Pancreas (tissue), 10 donors: ENCODE data around the gene ACOT8. TPM values are rescaled to one million over a fixed set of nuclear protein-coding genes. Genes with fewer than 3 reads are reported as not detected.
A peak's percentile ranks its signal among the peaks of the same experiment; 100 is the strongest.
"Not testable (repeated sequence)": the region's sequence is repeated elsewhere in the genome, so short reads cannot be mapped to it uniquely, and the experiment has no call there.

Experiments used
- ATAC-seq, 4 donors: fragments of 200-7000 bp; cut with Tn5 transposase; one replicate each; pipeline versions ENCODE4 v1.8.0 to v1.9.1; 2020; ENCODE audit warnings: mild to moderate bottlenecking in 4 of 4, moderate library complexity in 4 of 4
- DNase-seq, 6 donors: peaks; one replicate each; pipeline ENCODE4 v3.0.0-alpha.2; 2020
- FAIRE-seq: peaks from 2 replicates; lab custom pipeline; 2012; peaks lifted over from hg19 to GRCh38; lab: Jason Lieb, UNC
- H3K27ac ChIP-seq, 4 donors: fragments of 200-600 bp; sonication (generic); 1 replicate in 3 of 4; 2 replicates in 1 of 4; pipeline versions ENCODE4 v1.5.0 to v1.8.0; 2020
- H3K27me3 ChIP-seq, 4 donors: fragments of 200-600 bp; one replicate each; pipeline ENCODE4 v1.8.0; 2021
- H3K36me3 ChIP-seq, 3 donors: fragments of 200-600 bp; sonication (generic) in 1 of 3; one replicate each; pipeline versions ENCODE4 v1.5.0 to v1.8.0; 2020 to 2021
- H3K4me1 ChIP-seq, 3 donors: fragments of 200-600 bp; one replicate each; pipeline ENCODE4 v1.8.0; 2021
- H3K4me3 ChIP-seq, 4 donors: fragments of 200-600 bp; sonication (generic) in 2 of 4; one replicate each; pipeline versions ENCODE4 v1.5.0 to v1.8.0; 2020 to 2021
- H3K9me3 ChIP-seq, 4 donors: fragments of 200-600 bp; one replicate each; pipeline ENCODE4 v1.8.0; 2021
- CTCF ChIP-seq, 4 donors: fragments of 200-600 bp; sonication (generic) in 3 of 4; IDR thresholded peaks; one replicate each; pipeline versions ENCODE4 v1.5.0 to v1.8.0; 2021; ENCODE audit warnings: antibody characterized with exemption in 4 of 4
- WGBS, 2 donors: extraction: QIAGEN DNeasy Blood & Tissue Kit; methylation state at CpG; one replicate each; pipeline ENCODE4 v1.1.7; 2013; 5-methylcytosine and 5-hydroxymethylcytosine counted together
- intact Hi-C, 3 donors: fragments of 100-400 bp; cut with DNase I; formaldehyde crosslinking; loops; one replicate each; pipeline versions ENCODE4 v1.11.1 to v1.14.2; 2022
- polyA plus RNA-seq, 2 donors: library from polyadenylated mRNA; stranded (reverse); fragments of 200-250 nt; gene quantifications; one replicate each; pipeline ENCODE4 v1.2.3, GENCODE V29; 2013
- total RNA-seq, 6 donors: library from RNA; stranded (reverse); fragmentation: NEBNext Ultra II Directional in 4 of 6; extraction: Animal tissue kit (Norgen Biotek cat#: 25700) in 4 of 6; gene quantifications; one replicate each; pipeline versions ENCODE4 v1.2.1 to v1.2.4, GENCODE V29; 2021 to 2023
- donor health status: healthy with polysubstance abuse.
- donor health status: DM: no; HTN: no; CAD: no; lungs with moderate emphysema.
- donor health status: DM: no; HTN: no; CAD: no.
- donor health status: control.
- donor health status: control.
- donor health status: Bipolar disorder and iron deficiency.
- donor health status: DM: yes; HTN: yes; CAD: no.
- donor health status: DM: no; HTN: no; CAD: no.
- donor health status: DM: no; HTN: no; CAD: no.
- donor health status: DM: yes; HTN: yes; CAD: no.

The ACOT8 gene
- total and polyA plus RNA-seq, 8 donors = 7.0 to 21.2 (median 10.2) TPM

- peak in 3 of 4 donors; percentile 24 to 51 (median 32) for TF ChIP-seq CTCF (IDR thresholded peaks at IDR 0.05)
- DNase-seq (peak in 3 of 6 donors; percentile 22 to 58 (median 37)), ATAC-seq (peak; percentile 78 to 97 (median 92)), FAIRE-seq (no peak)
- H3K4me3 ChIP-seq = no peak overlapping the region
- no peaks in the 10 kb centered on the region for H3K4me1 ChIP-seq
- H3K9me3 ChIP-seq = no peaks in the 10 kb centered on the region
- peaks cover 0 to 41% (median 0%) of the 10 kb centered on the region in 3 donors for H3K36me3 ChIP-seq
- H3K27ac ChIP-seq = no peak overlapping the region
- WGBS, 2 donors = 30 to 36% methylated on average over 4 of the region's 4 CpGs
- H3K27me3 ChIP-seq = no peaks in the 10 kb centered on the region
- intact Hi-C loops = no loop called here
Observed at GRCh38 chr20:45798935-45799642, 58.1 kb downstream of the ACOT8 start.

- DNase-seq, FAIRE-seq, H3K4me3 ChIP-seq, H3K27me3 ChIP-seq, ATAC-seq, H3K9me3 ChIP-seq, H3K4me1 ChIP-seq, H3K27ac ChIP-seq, intact Hi-C loops: not testable (repeated sequence)
- peaks cover 0 to 31% (median 0%) of the 10 kb centered on the region in 3 donors for H3K36me3 ChIP-seq
- whole genome bisulfite sequencing, 2 donors = 89 to 96% methylated on average over 3 of the region's 3 CpGs
Observed at GRCh38 chr20:45797955-45798354, 59.2 kb downstream of the ACOT8 start.

DNA sequence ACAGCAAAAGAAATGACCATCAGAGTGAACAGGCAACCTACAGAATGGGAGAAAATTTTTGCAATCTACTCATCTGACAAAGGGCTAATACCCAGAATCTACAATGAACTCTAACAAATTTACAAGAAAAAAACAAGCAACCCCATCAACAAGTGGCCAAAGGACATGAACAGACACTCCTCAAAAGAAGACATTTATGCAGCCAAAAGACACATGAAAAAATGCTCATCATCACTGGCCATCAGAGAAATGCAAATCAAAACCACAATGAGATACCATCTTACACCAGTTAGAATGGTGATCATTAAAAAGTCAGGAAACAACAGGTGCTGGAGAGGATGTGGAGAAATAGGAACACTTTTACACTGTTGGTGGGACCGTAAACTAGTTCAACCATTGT, 59.7 kb downstream of the ACOT8 start:
- H3K4me1 ChIP-seq, H3K9me3 ChIP-seq, ATAC-seq, H3K27ac ChIP-seq, FAIRE-seq, H3K27me3 ChIP-seq, H3K4me3 ChIP-seq, DNase-seq, intact Hi-C loops: not testable (repeated sequence)
- no CpG with 5 or more reads among the region's 1 CpG for WGBS, 2 donors
- peaks cover 0 to 27% (median 0%) of the 10 kb centered on the region in 3 donors for H3K36me3 ChIP-seq

DNA sequence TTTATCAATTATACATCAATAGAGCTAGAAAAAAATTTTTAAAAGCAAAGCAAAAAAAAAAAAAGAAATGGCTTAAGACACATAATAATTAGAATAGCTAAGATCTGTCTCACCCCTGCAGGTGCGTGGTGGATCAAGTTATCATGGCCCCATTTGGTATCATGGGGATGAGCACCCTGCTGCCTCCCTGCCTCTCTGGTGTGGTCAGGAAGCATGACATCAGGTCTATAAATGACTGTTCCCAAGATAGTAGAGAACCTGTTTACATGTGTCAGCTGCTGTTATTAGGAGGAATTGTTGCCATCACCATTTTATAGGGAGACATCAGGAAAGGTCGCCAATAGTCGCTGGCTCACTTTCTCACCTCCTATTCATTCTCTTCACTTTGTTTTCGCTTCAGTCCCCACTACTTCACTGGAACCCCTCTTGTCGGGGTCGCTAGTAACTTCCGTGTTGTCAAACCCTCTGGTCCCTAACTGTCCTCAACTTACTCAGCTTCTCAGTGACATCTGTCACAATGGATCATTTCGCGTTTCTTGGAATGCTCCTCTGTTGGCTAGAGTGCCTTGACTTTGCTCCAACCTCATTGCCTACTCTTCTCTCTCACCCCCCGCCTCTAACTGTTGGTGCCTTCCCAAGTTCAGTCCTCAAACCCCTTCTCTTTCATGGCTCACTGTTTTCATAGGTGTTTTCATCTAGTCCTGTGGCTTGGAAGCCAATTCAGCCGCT, 60.7 kb downstream of the ACOT8 start:
- DNase-seq (no peak), FAIRE-seq (no peak), ATAC-seq (no peak)
- Histone ChIP-seq H3K4me1 (peaks cover 0 to 7% (median 6%) of the 10 kb centered on the region in 3 donors), H3K9me3 (no peaks in the 10 kb centered on the region), H3K36me3 (peaks cover 0 to 18% (median 0%) of the 10 kb centered on the region in 3 donors), H3K4me3 (no peak overlapping the region), H3K27me3 (no peaks in the 10 kb centered on the region), H3K27ac (no peak overlapping the region)
- 90 to 94% methylated on average over 11 of the region's 11 CpGs for WGBS, 2 donors
- TF ChIP-seq CTCF (IDR thresholded peaks at IDR 0.05) = no peak
- intact Hi-C loops = no loop called here

DNA sequence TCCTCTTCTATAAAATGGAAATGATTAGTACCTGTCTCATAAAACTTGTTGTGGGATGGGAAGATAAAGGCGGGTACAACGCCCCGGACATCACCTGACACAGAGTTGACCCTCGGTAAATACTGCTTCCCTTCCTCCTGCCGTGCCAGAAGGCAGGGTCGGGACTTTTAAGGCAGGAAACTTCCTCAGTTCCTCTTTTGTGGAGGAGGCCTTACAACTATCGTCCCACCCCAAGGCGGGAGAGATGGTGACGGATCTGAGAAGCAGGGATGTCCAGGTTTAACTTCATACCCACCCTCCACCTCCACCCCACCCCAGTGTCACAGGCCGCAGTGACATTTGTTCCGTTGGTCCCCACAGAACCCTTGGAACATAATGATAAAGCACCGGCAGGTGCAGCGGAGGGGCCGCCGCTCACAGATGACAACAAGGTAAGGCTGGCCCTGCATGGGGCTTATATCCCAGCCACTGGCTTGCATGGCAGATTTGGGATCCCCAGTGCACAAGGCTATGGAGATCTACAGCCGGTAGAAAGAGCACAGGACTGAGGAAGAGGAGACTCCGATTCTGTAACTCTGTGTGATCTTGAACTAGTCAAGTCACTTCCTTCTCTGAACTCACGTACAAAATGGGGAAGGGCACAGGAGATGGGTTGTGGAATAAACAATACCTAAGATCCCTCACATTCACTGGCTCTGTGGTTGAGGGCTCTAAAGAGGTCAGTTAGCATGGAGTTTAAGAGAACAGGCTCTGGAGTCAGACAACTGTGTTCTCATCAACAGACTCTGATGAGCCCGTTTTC, 64.7 kb downstream of the ACOT8 start:
- no peak for TF ChIP-seq CTCF (IDR thresholded peaks at IDR 0.05)
- H3K27ac ChIP-seq = peak overlapping the region; percentile 53 to 82 (median 76)
- FAIRE-seq = no peak
- 13 to 19% methylated on average over 19 of the region's 19 CpGs for WGBS, 2 donors
- peak in 2 of 4 donors; percentile 21 to 26 for ATAC-seq
- no peak for DNase-seq
- no peaks in the 10 kb centered on the region for H3K27me3 ChIP-seq
- H3K9me3 ChIP-seq = no peaks in the 10 kb centered on the region
- intact Hi-C loops = no loop called here
- H3K4me3 ChIP-seq = peak overlapping the region; percentile 66 to 94 (median 80)
- H3K36me3 ChIP-seq = peaks cover 0 to 12% (median 0%) of the 10 kb centered on the region in 3 donors
- H3K4me1 ChIP-seq = peaks cover 0 to 7% (median 6%) of the 10 kb centered on the region in 3 donors

Other genes starting within 250 kb of the ACOT8 start
- not detected for gene WFDC10A, start 227.7 kb downstream of the ACOT8 start, total RNA-seq
- not detected for gene WFDC10A, start 227.7 kb downstream of the ACOT8 start, polyA plus RNA-seq
- gene WFDC9, start 226.1 kb downstream of the ACOT8 start, total RNA-seq = not detected
- not detected for gene WFDC9, start 226.1 kb downstream of the ACOT8 start, polyA plus RNA-seq
- not detected for gene WFDC11, start 187.2 kb downstream of the ACOT8 start, total RNA-seq
- not detected for gene WFDC11, start 187.2 kb downstream of the ACOT8 start, polyA plus RNA-seq
- not detected for gene WFDC13, start 155.4 kb downstream of the ACOT8 start, total RNA-seq
- gene WFDC13, start 155.4 kb downstream of the ACOT8 start, polyA plus RNA-seq = not detected
- gene WFDC10B, start 152.4 kb downstream of the ACOT8 start, total RNA-seq = not detected
- not detected for gene WFDC10B, start 152.4 kb downstream of the ACOT8 start, polyA plus RNA-seq
- not detected for gene SPINT4, start 135.0 kb downstream of the ACOT8 start, total RNA-seq
- gene SPINT4, start 135.0 kb downstream of the ACOT8 start, polyA plus RNA-seq = not detected
- under 1 TPM in 4 of 6 donors, not detected in 2; 0.35 to 0.81 (median 0.48) TPM for gene WFDC3, start 65.5 kb downstream of the ACOT8 start, total RNA-seq
- 1 to 10 TPM in 1 of 2 donors, under 1 TPM in 1; 0.95 to 1.8 TPM for gene WFDC3, start 65.5 kb downstream of the ACOT8 start, polyA plus RNA-seq
- 10 to 100 TPM in 3 of 6 donors, 1 to 10 TPM in 3; 7.4 to 15.3 (median 8.9) TPM for gene DNTTIP1, start 65.4 kb downstream of the ACOT8 start, total RNA-seq
- 10 to 100 TPM; 15.5 to 22.0 TPM for gene DNTTIP1, start 65.4 kb downstream of the ACOT8 start, polyA plus RNA-seq
- 1 to 10 TPM in 2 of 6 donors, under 1 TPM in 2, not detected in 2; 0.38 to 1.9 (median 1.4) TPM for gene UBE2C, start 44.7 kb downstream of the ACOT8 start, total RNA-seq
- under 1 TPM; 0.31 to 0.61 TPM for gene UBE2C, start 44.7 kb downstream of the ACOT8 start, polyA plus RNA-seq
- gene TNNC2, start 30.1 kb downstream of the ACOT8 start, total RNA-seq = not detected
- 1 to 10 TPM; 1.2 to 4.0 TPM for gene TNNC2, start 30.1 kb downstream of the ACOT8 start, polyA plus RNA-seq
- 1 to 10 TPM; 4.6 to 8.9 (median 5.9) TPM for gene SNX21, start 23.6 kb downstream of the ACOT8 start, total RNA-seq
- gene SNX21, start 23.6 kb downstream of the ACOT8 start, polyA plus RNA-seq = 10 to 100 TPM; 11.3 to 22.6 TPM
- gene ZSWIM3, start 222 bp upstream of the ACOT8 start, total RNA-seq = 1 to 10 TPM in 4 of 6 donors, under 1 TPM in 2; 0.46 to 2.2 (median 1.1) TPM
- 1 to 10 TPM; 1.4 to 1.9 TPM for gene ZSWIM3, start 222 bp upstream of the ACOT8 start, polyA plus RNA-seq
- gene ZSWIM1, start 23.8 kb upstream of the ACOT8 start, total RNA-seq = 1 to 10 TPM; 2.9 to 6.0 (median 4.0) TPM
- gene ZSWIM1, start 23.8 kb upstream of the ACOT8 start, polyA plus RNA-seq = 1 to 10 TPM; 2.4 to 3.1 TPM
- 1 to 10 TPM in 1 of 6 donors, under 1 TPM in 5; 0.55 to 1.3 (median 0.84) TPM for gene SPATA25, start 30.2 kb upstream of the ACOT8 start, total RNA-seq
- 1 to 10 TPM; 1.2 to 1.7 TPM for gene SPATA25, start 30.2 kb upstream of the ACOT8 start, polyA plus RNA-seq
- gene NEURL2, start 33.8 kb upstream of the ACOT8 start, total RNA-seq = 1 to 10 TPM; 1.6 to 3.8 (median 2.2) TPM
- 1 to 10 TPM; 4.7 to 5.3 TPM for gene NEURL2, start 33.8 kb upstream of the ACOT8 start, polyA plus RNA-seq
- gene CTSA, start 33.9 kb upstream of the ACOT8 start, total RNA-seq = 10 to 100 TPM; 27.6 to 97.8 (median 41.5) TPM
- 100 to 1,000 TPM in 1 of 2 donors, 10 to 100 TPM in 1; 89.3 to 103 TPM for gene CTSA, start 33.9 kb upstream of the ACOT8 start, polyA plus RNA-seq
- gene PLTP, start 54.8 kb upstream of the ACOT8 start, total RNA-seq = 100 to 1,000 TPM in 2 of 6 donors, 10 to 100 TPM in 4; 70.4 to 158 (median 95.1) TPM
- gene PLTP, start 54.8 kb upstream of the ACOT8 start, polyA plus RNA-seq = 10 to 100 TPM; 35.5 to 56.8 TPM
- gene PCIF1, start 77.3 kb upstream of the ACOT8 start, total RNA-seq = 10 to 100 TPM; 13.3 to 19.2 (median 17.7) TPM
- gene PCIF1, start 77.3 kb upstream of the ACOT8 start, polyA plus RNA-seq = 10 to 100 TPM; 22.9 to 34.9 TPM
- gene ZNF335, start 114.8 kb upstream of the ACOT8 start, total RNA-seq = 10 to 100 TPM in 2 of 6 donors, 1 to 10 TPM in 4; 7.4 to 11.0 (median 7.5) TPM
- 10 to 100 TPM; 24.4 to 27.4 TPM for gene ZNF335, start 114.8 kb upstream of the ACOT8 start, polyA plus RNA-seq
- 1 to 10 TPM in 1 of 6 donors, under 1 TPM in 4, not detected in 1; 0.19 to 1.3 (median 0.29) TPM for gene MMP9, start 151.5 kb upstream of the ACOT8 start, total RNA-seq
- gene MMP9, start 151.5 kb upstream of the ACOT8 start, polyA plus RNA-seq = under 1 TPM; 0.19 to 0.21 TPM
- 1 to 10 TPM in 4 of 6 donors, under 1 TPM in 2; 0.35 to 2.2 (median 1.3) TPM for gene SLC12A5, start 171.8 kb upstream of the ACOT8 start, total RNA-seq
- gene SLC12A5, start 171.8 kb upstream of the ACOT8 start, polyA plus RNA-seq = 10 to 100 TPM; 12.9 to 21.5 TPM
- 10 to 100 TPM in 4 of 6 donors, 1 to 10 TPM in 2; 8.4 to 17.3 (median 12.0) TPM for gene NCOA5, start 232.6 kb upstream of the ACOT8 start, total RNA-seq
- gene NCOA5, start 232.6 kb upstream of the ACOT8 start, polyA plus RNA-seq = 10 to 100 TPM; 10.9 to 19.6 TPM